ENCODE data around the gene RTF2. TPM values are rescaled to one million over a fixed set of nuclear protein-coding genes. Genes with fewer than 3 reads are reported as not detected.

The RTF2 gene
- total RNA-seq, 1 experiment from 2014 or later = 99.1 TPM

GRCh38 chr20:56426926-56427325 is 41.5 kb upstream of the RTF2 start:
- Histone ChIP-seq H3K27ac (ENCODE audit: low read depth, low read length, poor library complexity, severe bottlenecking) (no peak overlapping the region), H3K27me3 (replicated peaks; ENCODE audit: insufficient read depth, low read depth, low read length, poor library complexity) (no peaks in the 10 kb centered on the region), H3K9me3 (ENCODE audit: low read depth, low read length, poor library complexity, severe bottlenecking) (no peaks in the 10 kb centered on the region), H3K36me3 (ENCODE audit: insufficient read depth, low read length, poor library complexity, severe bottlenecking) (no peaks in the 10 kb centered on the region), H3K4me3 (ENCODE audit: low read depth, low read length, poor library complexity, severe bottlenecking) (no peak overlapping the region), H3K4me1 (ENCODE audit: insufficient read depth, low read length, poor library complexity, severe bottlenecking) (peaks cover 8% of the 10 kb centered on the region)
- ChIA-PET CTCF (no interaction called here), POLR2A (ENCODE audit: low non-redundant PET) (no interaction called here)
- intact Hi-C loops (cut with micrococcal nuclease; ENCODE audit: unreplicated experiment) = no loop called here
- no peak for DNase-seq (ENCODE audit: low spot score)
- no TSS peak for BruUV-seq (replicated peaks)
- TF ChIP-seq, protein P1, sequence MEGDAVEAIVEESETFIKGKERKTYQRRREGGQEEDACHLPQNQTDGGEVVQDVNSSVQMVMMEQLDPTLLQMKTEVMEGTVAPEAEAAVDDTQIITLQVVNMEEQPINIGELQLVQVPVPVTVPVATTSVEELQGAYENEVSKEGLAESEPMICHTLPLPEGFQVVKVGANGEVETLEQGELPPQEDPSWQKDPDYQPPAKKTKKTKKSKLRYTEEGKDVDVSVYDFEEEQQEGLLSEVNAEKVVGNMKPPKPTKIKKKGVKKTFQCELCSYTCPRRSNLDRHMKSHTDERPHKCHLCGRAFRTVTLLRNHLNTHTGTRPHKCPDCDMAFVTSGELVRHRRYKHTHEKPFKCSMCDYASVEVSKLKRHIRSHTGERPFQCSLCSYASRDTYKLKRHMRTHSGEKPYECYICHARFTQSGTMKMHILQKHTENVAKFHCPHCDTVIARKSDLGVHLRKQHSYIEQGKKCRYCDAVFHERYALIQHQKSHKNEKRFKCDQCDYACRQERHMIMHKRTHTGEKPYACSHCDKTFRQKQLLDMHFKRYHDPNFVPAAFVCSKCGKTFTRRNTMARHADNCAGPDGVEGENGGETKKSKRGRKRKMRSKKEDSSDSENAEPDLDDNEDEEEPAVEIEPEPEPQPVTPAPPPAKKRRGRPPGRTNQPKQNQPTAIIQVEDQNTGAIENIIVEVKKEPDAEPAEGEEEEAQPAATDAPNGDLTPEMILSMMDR (conservative IDR thresholded peaks at IDR 0.05; ENCODE audit: low read depth, low read length) = no peak
- TF ChIP-seq EZH2 (IDR thresholded peaks at IDR 0.05; ENCODE audit: borderline replicate concordance, low read depth, low read length, poor library complexity, severe bottlenecking) = no peak

GRCh38 chr20:56427797-56428196 is 40.6 kb upstream of the RTF2 start:
- peaks cover under 1% of the 10 kb centered on the region for H3K4me1 ChIP-seq (ENCODE audit: insufficient read depth, low read length, poor library complexity, severe bottlenecking)
- H3K9me3 ChIP-seq (ENCODE audit: low read depth, low read length, poor library complexity, severe bottlenecking) = no peaks in the 10 kb centered on the region
- TF ChIP-seq EZH2 (IDR thresholded peaks at IDR 0.05; ENCODE audit: borderline replicate concordance, low read depth, low read length, poor library complexity, severe bottlenecking) = no peak
- TF ChIP-seq, protein P1 (conservative IDR thresholded peaks at IDR 0.05; ENCODE audit: low read depth, low read length) = no peak
- no peak overlapping the region for H3K27ac ChIP-seq (ENCODE audit: low read depth, low read length, poor library complexity, severe bottlenecking)
- ChIA-PET CTCF (no interaction called here), POLR2A (ENCODE audit: low non-redundant PET) (no interaction called here)
- H3K4me3 ChIP-seq (ENCODE audit: low read depth, low read length, poor library complexity, severe bottlenecking) = no peak overlapping the region
- no peak for DNase-seq (ENCODE audit: low spot score)
- no TSS peak for BruUV-seq (replicated peaks)
- intact Hi-C loops (cut with micrococcal nuclease; ENCODE audit: unreplicated experiment) = no loop called here
- H3K36me3 ChIP-seq (ENCODE audit: insufficient read depth, low read length, poor library complexity, severe bottlenecking) = no peaks in the 10 kb centered on the region
- H3K27me3 ChIP-seq (replicated peaks; ENCODE audit: insufficient read depth, low read depth, low read length, poor library complexity) = no peaks in the 10 kb centered on the region

- no peak overlapping the region for H3K4me3 ChIP-seq (ENCODE audit: low read depth, low read length, poor library complexity, severe bottlenecking)
- no peak for DNase-seq (ENCODE audit: low spot score)
- H3K27ac ChIP-seq (ENCODE audit: low read depth, low read length, poor library complexity, severe bottlenecking) = no peak overlapping the region
- H3K27me3 ChIP-seq (replicated peaks; ENCODE audit: insufficient read depth, low read depth, low read length, poor library complexity) = no peaks in the 10 kb centered on the region
- no peaks in the 10 kb centered on the region for H3K4me1 ChIP-seq (ENCODE audit: insufficient read depth, low read length, poor library complexity, severe bottlenecking)
- CTCF ChIA-PET = no interaction called here
- no TSS peak for BruUV-seq (replicated peaks)
- H3K36me3 ChIP-seq (ENCODE audit: insufficient read depth, low read length, poor library complexity, severe bottlenecking) = no peaks in the 10 kb centered on the region
- intact Hi-C loops (cut with micrococcal nuclease; ENCODE audit: unreplicated experiment) = no loop called here
- no peaks in the 10 kb centered on the region for H3K9me3 ChIP-seq (ENCODE audit: low read depth, low read length, poor library complexity, severe bottlenecking)
- POLR2A ChIA-PET (ENCODE audit: low non-redundant PET) = no interaction called here
- no peak for TF ChIP-seq EZH2 (IDR thresholded peaks at IDR 0.05; ENCODE audit: borderline replicate concordance, low read depth, low read length, poor library complexity, severe bottlenecking)
- TF ChIP-seq, protein P1 (conservative IDR thresholded peaks at IDR 0.05; ENCODE audit: low read depth, low read length) = no peak
These were observed 40.0 kb upstream of the RTF2 start for GRCh38 chr20:56428410-56428809.
